K562 (cell line): Measurements from ENCODE around the gene PMEPA1. TPM values are rescaled to one million over a fixed set of nuclear protein-coding genes. Genes with fewer than 3 reads are reported as not detected.

Experiments
- ATAC-seq: fragments of 200-7000 bp; cut with Tn5 transposase; 3 replicates; pipeline ENCODE4 v1.9.1; 2020; ENCODE audit warnings: moderate library complexity
- BruUV-seq: library from RNA; stranded (reverse); fragments of 400-500 nt; replicated peaks from 2 replicates; lab custom pipeline; 2021; lab: Mats Ljungman, UMichigan
- CTCF ChIA-PET: fragments of 300-600 bp; formaldehyde crosslinking; extraction: SDS; loops from one replicate; lab custom pipeline; 2021; ENCODE audit warnings: low intra/inter-chr PET ratio; lab: Yijun Ruan, JAX
- POLR2A ChIA-PET: fragments of 300-600, 350-650 bp; sonication (Branson Sonifier 250); formaldehyde crosslinking; extraction: SDS; loops from one replicate; lab custom pipeline; 2021; ENCODE audit warnings: antibody characterized with exemption, inconsistent platforms; lab: Yijun Ruan, JAX
- DNase-seq, 4 experiments: peaks; one replicate each; pipeline versions ENCODE4 v3.0.0 to v3.0.0-alpha.2; 2011 to 2018; ENCODE audit warnings: low spot score in 3 of 4, mixed read lengths in 3 of 4; ENCODE audit errors: extremely low read depth in 1 of 4
- FAIRE-seq: peaks from 2 replicates; lab custom pipeline; 2011; peaks lifted over from hg19 to GRCh38; lab: Jason Lieb, UNC
- H2AFZ ChIP-seq: 2 replicates; pipeline ENCODE4 v1.6.0; 2011; ENCODE audit warnings: low read depth, low read length, control low read depth, inconsistent platforms
- H3K27ac ChIP-seq: fragments of 200-600 bp; 3 replicates; pipeline ENCODE4 v1.8.0; 2011; ENCODE audit warnings: low read depth, mild to moderate bottlenecking, control low read depth, inconsistent platforms, low read length, moderate library complexity, mixed read lengths; ENCODE audit errors: extremely low read depth
- H3K27me3 ChIP-seq, 2 experiments: fragments of 300-600 bp in 1 of 2; 2 replicates in 1 of 2; 3 replicates in 1 of 2; pipeline versions ENCODE4 v1.6.0 to v1.8.0; 2011; ENCODE audit warnings: inconsistent platforms in 2 of 2, low read length in 2 of 2, mild to moderate bottlenecking in 1 of 2, mixed read lengths in 1 of 2, moderate library complexity in 1 of 2; ENCODE audit not compliant: control insufficient read depth in 2 of 2, insufficient read depth in 2 of 2
- H3K36me3 ChIP-seq: fragments of 300-600 bp; 3 replicates; pipeline ENCODE4 v1.8.0; 2011; ENCODE audit warnings: mild to moderate bottlenecking, low read length, inconsistent platforms; ENCODE audit not compliant: control insufficient read depth, insufficient read depth
- H3K4me1 ChIP-seq, 2 experiments: fragments of 200-600 bp in 1 of 2; replicated peaks in 1 of 2; 2 replicates in 1 of 2; 3 replicates in 1 of 2; pipeline versions ENCODE4 v1.5.1 to v1.8.0; 2011; ENCODE audit warnings: inconsistent platforms in 2 of 2, low read length in 2 of 2, mild to moderate bottlenecking in 1 of 2, mixed read lengths in 1 of 2, moderate library complexity in 1 of 2; ENCODE audit not compliant: control insufficient read depth in 2 of 2, insufficient read depth in 2 of 2
- H3K4me2 ChIP-seq: 2 replicates; pipeline ENCODE4 v1.6.1; 2011; ENCODE audit warnings: low read length, control low read depth, inconsistent platforms, mixed read lengths; ENCODE audit not compliant: insufficient read depth
- H3K4me3 ChIP-seq: fragments of 200-600 bp; sonication (generic), shearing (Covaris generic); 2 replicates; pipeline ENCODE4 v1.5.1; 2016; ENCODE audit warnings: control low read depth, inconsistent platforms
- H3K79me2 ChIP-seq: fragments of 200-600 bp; 3 replicates; pipeline ENCODE4 v1.8.0; 2011; ENCODE audit warnings: low read length, inconsistent platforms; ENCODE audit not compliant: control insufficient read depth, insufficient read depth
- H3K9ac ChIP-seq, 2 experiments: 2 replicates each; pipeline versions ENCODE4 v1.6.0 to v1.6.1; 2011; ENCODE audit warnings: low read depth in 2 of 2, low read length in 2 of 2, control low read depth in 1 of 2, inconsistent platforms in 1 of 2, mild to moderate bottlenecking in 1 of 2, mixed read lengths in 1 of 2; ENCODE audit not compliant: insufficient read depth in 1 of 2
- H3K9me1 ChIP-seq: one replicate; pipeline ENCODE4 v1.6.0; 2011; ENCODE audit warnings: inconsistent platforms, mild to moderate bottlenecking, low read length, moderate library complexity; ENCODE audit not compliant: control insufficient read depth, insufficient read depth
- H3K9me3 ChIP-seq: replicated peaks from 2 replicates; pipeline ENCODE4 v1.5.1; 2011; ENCODE audit warnings: low read depth, low read length, inconsistent platforms; ENCODE audit not compliant: control insufficient read depth, insufficient read depth
- H4K20me1 ChIP-seq: replicated peaks from 2 replicates; pipeline ENCODE4 v1.6.1; 2011; ENCODE audit warnings: low read length, inconsistent platforms, mixed read lengths; ENCODE audit not compliant: control insufficient read depth, insufficient read depth
- ARID2 ChIP-seq: fragments of 450-650 bp; IDR thresholded peaks from 2 replicates; pipeline ENCODE4 v1.6.1; 2017; ENCODE audit warnings: antibody characterized with exemption, mild to moderate bottlenecking
- CEBPG ChIP-seq, 3 experiments: fragments of 200-800 bp in 1 of 3; sonication (Bioruptor generic) in 1 of 3; sonication (generic) in 1 of 3; formaldehyde crosslinking in 1 of 3; IDR thresholded peaks in 2 of 3; conservative IDR thresholded peaks in 1 of 3; 2 replicates each; pipeline versions ENCODE4 v1.6.1 to v1.8.0; 2016 to 2022; ENCODE audit warnings: missing compliant biosample characterization in 2 of 3, missing genetic modification characterization in 2 of 3, mild to moderate bottlenecking in 1 of 3, missing genetic modification reagents in 1 of 3
- E2F3 ChIP-seq: fragments of 250-450 bp; sonication (Bioruptor Pico); IDR thresholded peaks from 2 replicates; pipeline ENCODE4 v1.4.0; 2020; ENCODE audit warnings: mild to moderate bottlenecking
- GATAD2A ChIP-seq: fragments of 450-650 bp; IDR thresholded peaks from 2 replicates; pipeline ENCODE4 v1.6.1; 2017
- HINFP ChIP-seq: fragments of 450-650 bp; conservative IDR thresholded peaks from 2 replicates; pipeline ENCODE4 v1.6.1; 2016; ENCODE audit warnings: missing genetic modification characterization, low read depth, mild to moderate bottlenecking, control low read depth, missing compliant biosample characterization
- MEF2D ChIP-seq: conservative IDR thresholded peaks from 2 replicates; pipeline ENCODE4 v1.6.1; 2016; ENCODE audit warnings: low read depth, missing genetic modification characterization, missing compliant biosample characterization
- MYBL2 ChIP-seq, 2 experiments: fragments of 450-650 bp in 1 of 2; sonication (generic) in 1 of 2; formaldehyde crosslinking in 1 of 2; IDR thresholded peaks; 2 replicates each; pipeline versions ENCODE4 v1.6.1 to v1.8.1; 2017 to 2022; ENCODE audit warnings: borderline replicate concordance in 1 of 2, inconsistent platforms in 1 of 2, low read depth in 1 of 2, mild to moderate bottlenecking in 1 of 2, missing genetic modification reagents in 1 of 2, moderate library complexity in 1 of 2
- PHF8 ChIP-seq: fragments of 200-600 bp; sonication (generic); IDR thresholded peaks from 2 replicates; pipeline ENCODE4 v1.6.1; 2012; ENCODE audit warnings: mixed run types, mild to moderate bottlenecking, inconsistent platforms, low read length, moderate library complexity, borderline replicate concordance
- PHTF2 ChIP-seq: fragments of 250-450 bp; sonication (Bioruptor Pico); IDR thresholded peaks from 2 replicates; pipeline ENCODE4 v1.5.0; 2021; ENCODE audit warnings: mild to moderate bottlenecking
- PRDM10 ChIP-seq: fragments of 450-650 bp; IDR thresholded peaks from 2 replicates; pipeline ENCODE4 v1.6.1; 2018; ENCODE audit not compliant: partially characterized antibody
- RUNX1 ChIP-seq: sonication (generic); IDR thresholded peaks from 2 replicates; pipeline ENCODE4 v1.6.1; 2016; ENCODE audit warnings: antibody characterized with exemption, low read depth
- XRCC3 ChIP-seq: fragments of 450-650 bp; IDR thresholded peaks from 2 replicates; pipeline ENCODE4 v1.6.1; 2017; ENCODE audit warnings: mild to moderate bottlenecking, moderate library complexity
- XRCC5 ChIP-seq: fragments of 200-400 bp; formaldehyde crosslinking; IDR thresholded peaks from 2 replicates; pipeline ENCODE4 v1.6.1; 2017; ENCODE audit warnings: low read depth, mild to moderate bottlenecking, low read length
- ZNF75A ChIP-seq: fragments of 450-650 bp; formaldehyde crosslinking; IDR thresholded peaks from 2 replicates; pipeline ENCODE4 v1.4.0; 2020; ENCODE audit warnings: mild to moderate bottlenecking
- ZNF764 ChIP-seq: fragments of 250-450 bp; sonication (Bioruptor Pico); IDR thresholded peaks from 2 replicates; pipeline ENCODE4 v1.4.0; 2020; ENCODE audit warnings: low read depth, mild to moderate bottlenecking, moderate library complexity
- WGBS: fragments of 100-300 bp; shearing (Covaris generic); methylation state at CpG from one replicate; pipeline ENCODE4 v1.1.6; 2016; ENCODE audit warnings: low coverage, mixed read lengths; ENCODE audit not compliant: insufficient coverage; ENCODE audit errors: missing lambda C conversion rate; 5-methylcytosine and 5-hydroxymethylcytosine counted together
- in situ Hi-C: fragments of 300-500 bp; cut with MboI; formaldehyde crosslinking; loops from 4 replicates; pipeline ENCODE4 v1.15.0; 2018; ENCODE audit warnings: inconsistent platforms, mixed read lengths
- intact Hi-C: fragments of 100-400 bp; cut with micrococcal nuclease; formaldehyde crosslinking; loops from 2 replicates; pipeline ENCODE4 v1.14.2; 2022
- polyA plus RNA-seq, 8 experiments: library from polyadenylated mRNA; depleted of rRNA in 4 of 8; stranded (reverse) in 5 of 8; unstranded in 3 of 8; fragments of >200 nt; fragmentation: Nextera tagmentation in 2 of 8; fragmentation: Illumina TruSeq in 1 of 8; extraction: Ambion mirVana in 2 of 8; extraction: Trizol in 1 of 8; gene quantifications; 2 replicates each; pipeline versions ENCODE4 v1.2.1 to v1.2.3, GENCODE V29; 2011 to 2014; ENCODE audit warnings: inconsistent platforms in 1 of 8, missing spikeins in 1 of 8
- total RNA-seq, 7 experiments: library from RNA; depleted of rRNA in 6 of 7; stranded (reverse); fragments of >200 nt in 6 of 7; fragmentation: Illumina TruSeq in 2 of 7; extraction: Trizol in 2 of 7; gene quantifications; 2 replicates each; pipeline versions ENCODE4 v1.2.1 to v1.2.3, GENCODE V29; 2011 to 2021; ENCODE audit warnings: low replicate concordance in 1 of 7

PMEPA1 gene
- total and polyA plus RNA-seq, 9 of the 15 experiments (the other 6 are each of a cell fraction or from before 2014, with no cell fraction given): 0.16 TPM; not detected in 8

DNA sequence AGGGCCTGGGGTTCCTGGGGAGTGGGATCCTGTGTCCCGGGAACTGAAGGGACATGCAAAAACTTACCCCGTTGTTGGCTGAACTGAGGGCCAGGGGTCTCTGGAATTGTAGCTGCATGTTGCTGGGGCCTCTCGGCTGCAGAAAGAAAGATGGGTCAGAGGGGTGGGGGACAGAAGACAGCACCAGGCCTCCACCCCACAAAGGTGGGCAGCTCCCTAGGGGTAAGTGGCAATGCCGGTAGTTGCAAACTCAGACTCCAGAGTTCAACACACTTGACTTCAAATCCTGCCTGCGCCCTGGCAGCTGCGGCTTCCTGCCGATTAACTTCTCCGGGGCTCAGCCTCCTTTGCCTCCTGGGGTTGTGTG, 94.4 kb downstream of the PMEPA1 start:
- in situ Hi-C loops: loop anchor here (25.0 kb wide), 1 partner anchor 597 kb away; no protein-coding TSS in a partner anchor
- no peak overlapping the region for H3K4me2 ChIP-seq
- BruUV-seq: no TSS peak
- TF ChIP-seq ZNF75A (CRISPR knock-in tag) (no peak), PHF8 (no peak), CEBPG (CRISPR knock-in tag; IDR thresholded peaks at IDR 0.05) (no peak), CEBPG (tag; conservative IDR thresholded peaks at IDR 0.05 in 1 of 2, IDR thresholded peaks at IDR 0.05 in 1 of 2) (no peak), HINFP (tag) (no peak), PHTF2 (CRISPR knock-in tag) (no peak), ZNF764 (CRISPR knock-in tag) (no peak), GATAD2A (no peak), E2F3 (CRISPR knock-in tag) (no peak), MEF2D (tag) (no peak), ARID2 (no peak), PRDM10 (no peak), XRCC3 (no peak), RUNX1 (no peak), MYBL2 (IDR thresholded peaks at IDR 0.05; ENCODE audit: low read depth) (no peak), MYBL2 (CRISPR knock-in tag; IDR thresholded peaks at IDR 0.05; ENCODE audit: borderline replicate concordance) (no peak), XRCC5 (no peak)
- no peaks in the 10 kb centered on the region for H3K9me3 ChIP-seq
- H3K79me2 ChIP-seq: no peaks in the 10 kb centered on the region
- no peaks in the 10 kb centered on the region for H3K9me1 ChIP-seq
- no peak overlapping the region for H3K4me3 ChIP-seq
- no peak for DNase-seq
- peaks cover 0 to 4% of the 10 kb centered on the region in 2 experiments; a peak in 4 of 5 replicates for H3K4me1 ChIP-seq
- no peak overlapping the region for H2AFZ ChIP-seq
- H3K36me3 ChIP-seq: no peaks in the 10 kb centered on the region
- FAIRE-seq: no peak
- H4K20me1 ChIP-seq: peaks cover 15% of the 10 kb centered on the region
- no peak overlapping the region for H3K9ac ChIP-seq
- ChIA-PET CTCF (no interaction called here), POLR2A (interaction anchor here (0.9 to 1.5 kb wide), 3 partner anchors 9 to 821 kb away, joined by 3 to 6 read pairs (median 3); no protein-coding TSS in a partner anchor)
- 0% methylated on average over 8 of the region's 8 CpGs for WGBS
- no peak for ATAC-seq
- intact Hi-C loops: no loop called here
- H3K27ac ChIP-seq: no peak overlapping the region
- H3K27me3 ChIP-seq: peaks cover 17 to 74% of the 10 kb centered on the region in 2 experiments; a peak in 3 of 5 replicates
